H9 (cell line): ENCODE measurements around the gene SRD5A2. TPM values are rescaled to one million over a fixed set of nuclear protein-coding genes. Genes with fewer than 3 reads are reported as not detected.

Experiments used
- DNase-seq: peaks from one replicate; pipeline ENCODE4 v3.0.0-alpha.2; 2017
- H2AFZ ChIP-seq: one replicate; pipeline ENCODE4 v1.6.1; 2013; ENCODE audit warnings: mild to moderate bottlenecking, low read length, control low read depth, moderate library complexity
- H2AK5ac ChIP-seq: 2 replicates; pipeline ENCODE4 v1.6.1; 2013; ENCODE audit warnings: low read length, control low read depth, mixed read lengths; ENCODE audit not compliant: insufficient read length
- H2BK120ac ChIP-seq: one replicate; pipeline ENCODE4 v1.6.1; 2013; ENCODE audit warnings: low read depth, mild to moderate bottlenecking, low read length, control low read depth, inconsistent platforms; ENCODE audit not compliant: poor library complexity, severe bottlenecking
- H2BK12ac ChIP-seq: 2 replicates; pipeline ENCODE4 v1.6.1; 2013; ENCODE audit warnings: low read length, control low read depth, mixed read lengths, low read depth; ENCODE audit not compliant: insufficient read length
- H2BK15ac ChIP-seq: 2 replicates; pipeline ENCODE4 v1.6.1; 2013; ENCODE audit warnings: low read depth, low read length, control low read depth
- H2BK20ac ChIP-seq: one replicate; pipeline ENCODE4 v1.6.1; 2013; ENCODE audit warnings: low read depth, mild to moderate bottlenecking, low read length, control low read depth, inconsistent platforms; ENCODE audit not compliant: poor library complexity, severe bottlenecking
- H2BK5ac ChIP-seq: 2 replicates; pipeline ENCODE4 v1.6.1; 2013; ENCODE audit warnings: low read length, control low read depth, mixed read lengths; ENCODE audit not compliant: insufficient read length
- H3K14ac ChIP-seq: 2 replicates; pipeline ENCODE4 v1.6.1; 2013; ENCODE audit warnings: low read length, control low read depth; ENCODE audit not compliant: insufficient read depth
- H3K18ac ChIP-seq: 2 replicates; pipeline ENCODE4 v1.6.1; 2013; ENCODE audit warnings: low read depth, mild to moderate bottlenecking, mixed read lengths, low read length, control low read depth; ENCODE audit not compliant: insufficient read length
- H3K23ac ChIP-seq: 2 replicates; pipeline ENCODE4 v1.6.1; 2013; ENCODE audit warnings: low read length, control low read depth, mixed read lengths, low read depth; ENCODE audit not compliant: insufficient read length
- H3K23me2 ChIP-seq: 2 replicates; pipeline ENCODE4 v1.6.1; 2013; ENCODE audit warnings: low read depth, mild to moderate bottlenecking, mixed read lengths, low read length, control low read depth; ENCODE audit not compliant: insufficient read length, poor library complexity, severe bottlenecking
- H3K27ac ChIP-seq: 2 replicates; pipeline ENCODE4 v1.5.1; 2013; ENCODE audit warnings: low read length, control low read depth, mixed read lengths, low read depth; ENCODE audit not compliant: insufficient read length
- H3K27me3 ChIP-seq: 2 replicates; pipeline ENCODE4 v1.6.1; 2013; ENCODE audit warnings: low read length, control low read depth, inconsistent platforms; ENCODE audit not compliant: insufficient read depth
- H3K4ac ChIP-seq: 2 replicates; pipeline ENCODE4 v1.6.1; 2013; ENCODE audit warnings: low read depth, mild to moderate bottlenecking, control low read depth, inconsistent platforms, low read length, moderate library complexity
- H3K4me1 ChIP-seq: 2 replicates; pipeline ENCODE4 v1.6.1; 2013; ENCODE audit warnings: low read length, control low read depth, inconsistent platforms; ENCODE audit not compliant: insufficient read depth
- H3K4me2 ChIP-seq: 2 replicates; pipeline ENCODE4 v1.6.1; 2013; ENCODE audit warnings: low read length, control low read depth, mixed read lengths; ENCODE audit not compliant: insufficient read length, insufficient read depth
- H3K56ac ChIP-seq: 2 replicates; pipeline ENCODE4 v1.6.1; 2013; ENCODE audit warnings: low read depth, mild to moderate bottlenecking, mixed read lengths, low read length, control low read depth; ENCODE audit not compliant: insufficient read length
- H3K79me1 ChIP-seq: 2 replicates; pipeline ENCODE4 v1.6.1; 2013; ENCODE audit warnings: low read depth, mild to moderate bottlenecking, moderate library complexity, low read length, control low read depth, inconsistent platforms; ENCODE audit not compliant: insufficient read depth, poor library complexity, severe bottlenecking
- H3K79me2 ChIP-seq: 2 replicates; pipeline ENCODE4 v1.6.1; 2013; ENCODE audit warnings: low read length, control low read depth, inconsistent platforms; ENCODE audit not compliant: insufficient read depth
- H3K9ac ChIP-seq: 2 replicates; pipeline ENCODE4 v1.6.1; 2013; ENCODE audit warnings: low read length, control low read depth, mixed read lengths; ENCODE audit not compliant: insufficient read length; ENCODE audit errors: extremely low read depth
- H3K9me3 ChIP-seq: one replicate; pipeline ENCODE4 v1.6.1; 2013; ENCODE audit warnings: low read depth, low read length, inconsistent platforms; ENCODE audit not compliant: control insufficient read depth
- H3T11ph ChIP-seq: one replicate; pipeline ENCODE4 v1.6.1; 2013; ENCODE audit warnings: mild to moderate bottlenecking, low read length, control low read depth, inconsistent platforms
- H4K20me1 ChIP-seq: one replicate; pipeline ENCODE4 v1.6.1; 2013; ENCODE audit not compliant: control insufficient read depth, insufficient read length, insufficient read depth
- H4K5ac ChIP-seq: 2 replicates; pipeline ENCODE4 v1.6.1; 2013; ENCODE audit warnings: low read depth, mild to moderate bottlenecking, mixed read lengths, low read length, control low read depth; ENCODE audit not compliant: insufficient read length
- H4K8ac ChIP-seq: replicated peaks from 2 replicates; pipeline ENCODE4 v1.6.1; 2013; ENCODE audit warnings: low read length, control low read depth, mixed read lengths, low read depth; ENCODE audit not compliant: insufficient read length
- H4K91ac ChIP-seq: 2 replicates; pipeline ENCODE4 v1.6.1; 2013; ENCODE audit warnings: low read depth, mild to moderate bottlenecking, moderate library complexity, mixed read lengths, low read length, control low read depth; ENCODE audit not compliant: insufficient read length
- H3K27ac Mint-ChIP-seq, 3 experiments: 2 replicates in 2 of 3; 3 replicates in 1 of 3; pipeline ENCODE4 v1.8.0; 2020 to 2021; ENCODE audit warnings: mixed read lengths in 3 of 3, mild to moderate bottlenecking in 1 of 3, moderate library complexity in 1 of 3
- H3K27me3 Mint-ChIP-seq: 2 replicates; pipeline ENCODE4 v1.8.0; 2021; ENCODE audit warnings: low read depth, mild to moderate bottlenecking, moderate library complexity, mixed read lengths
- H3K36me3 Mint-ChIP-seq, 3 experiments: 2 replicates in 2 of 3; 3 replicates in 1 of 3; pipeline ENCODE4 v1.8.0; 2020 to 2021; ENCODE audit warnings: low read depth in 3 of 3, mixed read lengths in 3 of 3; ENCODE audit not compliant: insufficient read depth in 1 of 3
- H3K4me1 Mint-ChIP-seq, 2 experiments: 2 replicates each; pipeline ENCODE4 v1.8.0; 2020; ENCODE audit warnings: mixed read lengths in 2 of 2
- H3K4me3 Mint-ChIP-seq, 2 experiments: 2 replicates in 1 of 2; 3 replicates in 1 of 2; pipeline ENCODE4 v1.8.0; 2020 to 2021; ENCODE audit warnings: mild to moderate bottlenecking in 2 of 2, mixed read lengths in 2 of 2, moderate library complexity in 1 of 2
- H3K9me3 Mint-ChIP-seq, 2 experiments: 2 replicates in 1 of 2; 3 replicates in 1 of 2; pipeline ENCODE4 v1.8.0; 2020; ENCODE audit warnings: mild to moderate bottlenecking in 2 of 2, mixed read lengths in 2 of 2, moderate library complexity in 1 of 2
- CTCF ChIP-seq: fragments of 200-600 bp; sonication (generic); conservative IDR thresholded peaks from 3 replicates; pipeline ENCODE4 v1.8.0; 2021; ENCODE audit warnings: antibody characterized with exemption, mild to moderate bottlenecking
- WGBS: extraction: QIAGEN DNeasy Blood & Tissue Kit; methylation state at CpG from one replicate; pipeline ENCODE4 v1.1.7; 2013; ENCODE audit warnings: missing lambda C conversion rate, low lambda C conversion rate, mixed read lengths; ENCODE audit not compliant: insufficient read length; ENCODE audit errors: extremely low coverage; 5-methylcytosine and 5-hydroxymethylcytosine counted together
- total RNA-seq: library from RNA; stranded (reverse); gene quantifications from 2 replicates; pipeline ENCODE4 v1.2.1, GENCODE V29; 2021

The SRD5A2 gene
- total RNA-seq, 1 experiment from 2014 or later = not detected

- no peak overlapping the region for H2BK5ac ChIP-seq
- no peaks in the 10 kb centered on the region for H3K27me3 ChIP-seq
- H3K4ac ChIP-seq = no peak overlapping the region
- H3K79me1 ChIP-seq = no peaks in the 10 kb centered on the region
- H4K20me1 ChIP-seq = no peaks in the 10 kb centered on the region
- Mint-ChIP-seq H3K4me1 (no peaks in the 10 kb centered on the region), H3K4me3 (no peak overlapping the region), H3K27ac (no peak overlapping the region), H3K9me3 (no peaks in the 10 kb centered on the region), H3K27me3 (peaks cover 12% of the 10 kb centered on the region), H3K36me3 (no peaks in the 10 kb centered on the region; a peak in 1 of 7 replicates)
- H3T11ph ChIP-seq = no peak overlapping the region
- no peaks in the 10 kb centered on the region for H3K79me2 ChIP-seq
- no peaks in the 10 kb centered on the region for H3K23me2 ChIP-seq
- no peak overlapping the region for H4K91ac ChIP-seq
- H2BK15ac ChIP-seq = no peak overlapping the region
- no peak overlapping the region for H3K27ac ChIP-seq
- H3K18ac ChIP-seq = no peak overlapping the region
- no peak for DNase-seq
- no peak overlapping the region for H2BK120ac ChIP-seq
- no peaks in the 10 kb centered on the region for H3K4me1 ChIP-seq
- no peak overlapping the region for H3K56ac ChIP-seq
- no CpG with 5 or more reads among the region's 1 CpG for WGBS
- H3K9ac ChIP-seq = no peak overlapping the region
- H3K23ac ChIP-seq = no peak overlapping the region
- H2BK12ac ChIP-seq = no peak overlapping the region
- no peak overlapping the region for H3K4me2 ChIP-seq
- no peak overlapping the region for H2AFZ ChIP-seq
- no peak overlapping the region for H4K5ac ChIP-seq
- no peak overlapping the region for H2AK5ac ChIP-seq
- H3K14ac ChIP-seq = no peak overlapping the region
- no peak overlapping the region for H2BK20ac ChIP-seq
- H4K8ac ChIP-seq = no peak overlapping the region
- H3K9me3 ChIP-seq = no peaks in the 10 kb centered on the region
- TF ChIP-seq CTCF = no peak
These were observed 17.4 kb downstream of the SRD5A2 start for GRCh38 chr2:31563273-31563839.
